Neural cell (in vitro differentiated cells): ENCODE results near the gene NYAP2.
A peak's percentile ranks its signal among the peaks of the same experiment; 100 is the strongest.

Experiments used
- EP300 ChIP-seq: fragments of 450-650 bp; conservative IDR thresholded peaks from 2 replicates; pipeline ENCODE4 v1.6.1; 2014; ENCODE audit warnings: antibody characterized with exemption, mild to moderate bottlenecking, moderate library complexity; ENCODE audit not compliant: poor library complexity, severe bottlenecking
- EZH2 ChIP-seq: fragments of 200-600, 300-800 bp; shearing (Covaris generic), sonication (generic); IDR thresholded peaks from 2 replicates; pipeline ENCODE4 v1.6.1; 2014; ENCODE audit warnings: antibody characterized with exemption, low read length, borderline replicate concordance, mild to moderate bottlenecking; ENCODE audit not compliant: insufficient read depth, poor library complexity, severe bottlenecking
- POLR2AphosphoS5 ChIP-seq: IDR thresholded peaks from 2 replicates; pipeline ENCODE4 v1.6.1; 2012
- TAF1 ChIP-seq: IDR thresholded peaks from 2 replicates; pipeline ENCODE4 v1.6.1; 2012; ENCODE audit warnings: low read depth
- TF ChIP-seq, protein P1 (sequence below): fragments of 450-650 bp; IDR thresholded peaks from 2 replicates; pipeline ENCODE4 v1.5.1; 2014; ENCODE audit warnings: antibody characterized with exemption, mild to moderate bottlenecking, moderate library complexity; ENCODE audit not compliant: poor library complexity, severe bottlenecking
- TF ChIP-seq, protein P2 (sequence below): IDR thresholded peaks from 2 replicates; pipeline ENCODE4 v1.6.1; 2012; ENCODE audit warnings: borderline replicate concordance

DNA sequence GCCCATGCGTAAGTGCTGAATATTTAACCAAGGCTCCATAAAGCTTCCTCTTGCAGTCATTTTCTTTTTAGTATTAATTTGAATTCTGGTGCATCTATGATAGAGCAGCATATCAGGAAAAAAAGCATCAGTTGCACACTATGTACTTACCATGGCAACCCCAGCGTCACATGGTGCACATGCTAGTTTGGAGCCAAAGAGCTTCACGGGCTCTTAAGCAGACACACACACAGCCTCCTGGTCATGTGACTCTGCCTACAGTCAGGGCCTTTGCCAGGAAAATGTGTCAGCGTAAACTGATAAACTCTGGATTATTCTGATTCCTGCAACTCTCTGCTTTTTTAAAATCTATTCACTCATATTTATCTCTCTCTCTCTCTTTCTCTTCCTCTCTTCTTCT lies 30.2 kb downstream of the NYAP2 start:
- no peak for TF ChIP-seq EZH2
- TF ChIP-seq, protein P1, sequence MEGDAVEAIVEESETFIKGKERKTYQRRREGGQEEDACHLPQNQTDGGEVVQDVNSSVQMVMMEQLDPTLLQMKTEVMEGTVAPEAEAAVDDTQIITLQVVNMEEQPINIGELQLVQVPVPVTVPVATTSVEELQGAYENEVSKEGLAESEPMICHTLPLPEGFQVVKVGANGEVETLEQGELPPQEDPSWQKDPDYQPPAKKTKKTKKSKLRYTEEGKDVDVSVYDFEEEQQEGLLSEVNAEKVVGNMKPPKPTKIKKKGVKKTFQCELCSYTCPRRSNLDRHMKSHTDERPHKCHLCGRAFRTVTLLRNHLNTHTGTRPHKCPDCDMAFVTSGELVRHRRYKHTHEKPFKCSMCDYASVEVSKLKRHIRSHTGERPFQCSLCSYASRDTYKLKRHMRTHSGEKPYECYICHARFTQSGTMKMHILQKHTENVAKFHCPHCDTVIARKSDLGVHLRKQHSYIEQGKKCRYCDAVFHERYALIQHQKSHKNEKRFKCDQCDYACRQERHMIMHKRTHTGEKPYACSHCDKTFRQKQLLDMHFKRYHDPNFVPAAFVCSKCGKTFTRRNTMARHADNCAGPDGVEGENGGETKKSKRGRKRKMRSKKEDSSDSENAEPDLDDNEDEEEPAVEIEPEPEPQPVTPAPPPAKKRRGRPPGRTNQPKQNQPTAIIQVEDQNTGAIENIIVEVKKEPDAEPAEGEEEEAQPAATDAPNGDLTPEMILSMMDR = no peak
- peak; percentile 54 for TF ChIP-seq POLR2AphosphoS5
- peak; percentile 75 for TF ChIP-seq EP300
- TF ChIP-seq TAF1 = no peak
- TF ChIP-seq, protein P2, sequence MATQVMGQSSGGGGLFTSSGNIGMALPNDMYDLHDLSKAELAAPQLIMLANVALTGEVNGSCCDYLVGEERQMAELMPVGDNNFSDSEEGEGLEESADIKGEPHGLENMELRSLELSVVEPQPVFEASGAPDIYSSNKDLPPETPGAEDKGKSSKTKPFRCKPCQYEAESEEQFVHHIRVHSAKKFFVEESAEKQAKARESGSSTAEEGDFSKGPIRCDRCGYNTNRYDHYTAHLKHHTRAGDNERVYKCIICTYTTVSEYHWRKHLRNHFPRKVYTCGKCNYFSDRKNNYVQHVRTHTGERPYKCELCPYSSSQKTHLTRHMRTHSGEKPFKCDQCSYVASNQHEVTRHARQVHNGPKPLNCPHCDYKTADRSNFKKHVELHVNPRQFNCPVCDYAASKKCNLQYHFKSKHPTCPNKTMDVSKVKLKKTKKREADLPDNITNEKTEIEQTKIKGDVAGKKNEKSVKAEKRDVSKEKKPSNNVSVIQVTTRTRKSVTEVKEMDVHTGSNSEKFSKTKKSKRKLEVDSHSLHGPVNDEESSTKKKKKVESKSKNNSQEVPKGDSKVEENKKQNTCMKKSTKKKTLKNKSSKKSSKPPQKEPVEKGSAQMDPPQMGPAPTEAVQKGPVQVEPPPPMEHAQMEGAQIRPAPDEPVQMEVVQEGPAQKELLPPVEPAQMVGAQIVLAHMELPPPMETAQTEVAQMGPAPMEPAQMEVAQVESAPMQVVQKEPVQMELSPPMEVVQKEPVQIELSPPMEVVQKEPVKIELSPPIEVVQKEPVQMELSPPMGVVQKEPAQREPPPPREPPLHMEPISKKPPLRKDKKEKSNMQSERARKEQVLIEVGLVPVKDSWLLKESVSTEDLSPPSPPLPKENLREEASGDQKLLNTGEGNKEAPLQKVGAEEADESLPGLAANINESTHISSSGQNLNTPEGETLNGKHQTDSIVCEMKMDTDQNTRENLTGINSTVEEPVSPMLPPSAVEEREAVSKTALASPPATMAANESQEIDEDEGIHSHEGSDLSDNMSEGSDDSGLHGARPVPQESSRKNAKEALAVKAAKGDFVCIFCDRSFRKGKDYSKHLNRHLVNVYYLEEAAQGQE = peak; percentile 19
